ENCODE results near the gene UGT3A2.

DNA sequence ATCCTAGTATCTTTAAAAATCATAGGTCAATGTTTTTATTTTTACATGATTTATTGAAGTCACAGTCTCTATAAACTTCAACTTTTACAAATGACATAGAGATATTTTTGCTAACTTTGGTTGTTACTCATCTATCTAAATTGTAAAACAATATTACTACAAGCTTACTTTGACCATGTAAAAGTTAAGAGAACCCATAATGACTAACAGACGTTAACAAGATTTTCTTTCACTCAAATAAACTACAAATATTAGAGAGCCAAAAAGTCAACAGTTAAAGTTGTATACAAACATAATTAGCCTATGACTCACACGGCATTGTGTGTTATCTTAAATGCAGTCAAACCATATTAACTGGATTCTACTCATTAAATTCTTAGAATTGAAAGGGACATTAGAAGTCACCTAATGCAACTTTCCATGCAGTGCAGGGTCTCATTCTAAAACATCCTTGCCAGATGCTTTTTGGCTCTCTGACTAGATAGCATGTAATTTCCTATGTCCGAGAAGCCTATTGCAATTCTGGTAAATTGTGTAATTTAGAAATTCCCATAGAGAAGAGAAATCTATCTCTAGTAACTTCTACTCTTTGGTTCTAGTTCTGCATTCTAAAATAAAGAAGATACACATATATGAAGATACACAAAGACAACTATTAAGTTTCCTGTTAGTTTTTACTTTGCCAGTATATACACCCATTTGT, 42.2 kb upstream of the UGT3A2 start:
- no peak for TF ChIP-seq POLR2A (IDR thresholded peaks at IDR 0.05)
- TF ChIP-seq, protein P1, sequence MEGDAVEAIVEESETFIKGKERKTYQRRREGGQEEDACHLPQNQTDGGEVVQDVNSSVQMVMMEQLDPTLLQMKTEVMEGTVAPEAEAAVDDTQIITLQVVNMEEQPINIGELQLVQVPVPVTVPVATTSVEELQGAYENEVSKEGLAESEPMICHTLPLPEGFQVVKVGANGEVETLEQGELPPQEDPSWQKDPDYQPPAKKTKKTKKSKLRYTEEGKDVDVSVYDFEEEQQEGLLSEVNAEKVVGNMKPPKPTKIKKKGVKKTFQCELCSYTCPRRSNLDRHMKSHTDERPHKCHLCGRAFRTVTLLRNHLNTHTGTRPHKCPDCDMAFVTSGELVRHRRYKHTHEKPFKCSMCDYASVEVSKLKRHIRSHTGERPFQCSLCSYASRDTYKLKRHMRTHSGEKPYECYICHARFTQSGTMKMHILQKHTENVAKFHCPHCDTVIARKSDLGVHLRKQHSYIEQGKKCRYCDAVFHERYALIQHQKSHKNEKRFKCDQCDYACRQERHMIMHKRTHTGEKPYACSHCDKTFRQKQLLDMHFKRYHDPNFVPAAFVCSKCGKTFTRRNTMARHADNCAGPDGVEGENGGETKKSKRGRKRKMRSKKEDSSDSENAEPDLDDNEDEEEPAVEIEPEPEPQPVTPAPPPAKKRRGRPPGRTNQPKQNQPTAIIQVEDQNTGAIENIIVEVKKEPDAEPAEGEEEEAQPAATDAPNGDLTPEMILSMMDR (IDR thresholded peaks at IDR 0.05), result no peak

Data from sigmoid colon (tissue), 3 donors.